ENCODE results near the gene SAMD11.
A peak's percentile ranks its signal among the peaks of the same experiment; 100 is the strongest.

Gene SAMD11

DNA sequence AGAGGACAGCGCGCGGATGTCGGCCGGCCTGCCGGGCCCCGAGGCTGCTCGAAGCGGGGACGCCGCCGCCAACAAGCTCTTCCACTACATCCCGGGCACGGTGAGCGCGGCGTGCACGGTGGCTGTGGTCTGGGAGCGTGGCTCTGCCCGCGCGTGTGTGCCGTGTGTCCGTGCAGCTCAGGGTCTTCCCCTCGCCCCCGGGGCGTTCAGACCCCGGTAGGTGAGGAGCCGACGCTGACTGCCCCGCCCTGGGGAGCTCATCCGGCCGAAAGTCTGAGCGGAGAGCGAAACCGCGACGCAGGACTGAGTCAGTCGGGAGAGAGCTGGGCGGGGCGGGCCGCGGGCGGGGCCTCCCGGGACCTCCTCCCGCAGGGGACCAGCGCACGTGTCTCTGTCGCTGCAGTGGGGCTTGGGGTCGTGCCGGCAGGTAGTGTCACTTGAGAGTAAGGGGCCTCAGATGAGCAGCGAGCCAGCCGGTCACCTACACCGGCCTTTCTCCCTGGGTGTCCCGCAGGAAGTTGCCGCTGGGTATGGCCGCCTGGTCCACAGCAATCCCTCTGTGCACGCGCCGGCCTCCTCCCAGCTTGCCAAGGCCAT lies 43.1 kb downstream of the SAMD11 start:
- no peaks in the 10 kb centered on the region for H3K9me3 ChIP-seq (ENCODE audit: low read length)
- H3K4me3 ChIP-seq (ENCODE audit: low read length), result peak overlapping the region; percentile 44
- peaks cover 61% of the 10 kb centered on the region for H3K27me3 ChIP-seq (ENCODE audit: insufficient read depth, low read length)
- peaks cover 12% of the 10 kb centered on the region for H3K36me3 ChIP-seq (ENCODE audit: insufficient read depth, low read length)
- H2AFZ ChIP-seq (ENCODE audit: low read depth, low read length), result peak overlapping the region; percentile 75
- peaks cover 6% of the 10 kb centered on the region for H3K4me1 ChIP-seq (ENCODE audit: insufficient read depth, low read length)

DNA sequence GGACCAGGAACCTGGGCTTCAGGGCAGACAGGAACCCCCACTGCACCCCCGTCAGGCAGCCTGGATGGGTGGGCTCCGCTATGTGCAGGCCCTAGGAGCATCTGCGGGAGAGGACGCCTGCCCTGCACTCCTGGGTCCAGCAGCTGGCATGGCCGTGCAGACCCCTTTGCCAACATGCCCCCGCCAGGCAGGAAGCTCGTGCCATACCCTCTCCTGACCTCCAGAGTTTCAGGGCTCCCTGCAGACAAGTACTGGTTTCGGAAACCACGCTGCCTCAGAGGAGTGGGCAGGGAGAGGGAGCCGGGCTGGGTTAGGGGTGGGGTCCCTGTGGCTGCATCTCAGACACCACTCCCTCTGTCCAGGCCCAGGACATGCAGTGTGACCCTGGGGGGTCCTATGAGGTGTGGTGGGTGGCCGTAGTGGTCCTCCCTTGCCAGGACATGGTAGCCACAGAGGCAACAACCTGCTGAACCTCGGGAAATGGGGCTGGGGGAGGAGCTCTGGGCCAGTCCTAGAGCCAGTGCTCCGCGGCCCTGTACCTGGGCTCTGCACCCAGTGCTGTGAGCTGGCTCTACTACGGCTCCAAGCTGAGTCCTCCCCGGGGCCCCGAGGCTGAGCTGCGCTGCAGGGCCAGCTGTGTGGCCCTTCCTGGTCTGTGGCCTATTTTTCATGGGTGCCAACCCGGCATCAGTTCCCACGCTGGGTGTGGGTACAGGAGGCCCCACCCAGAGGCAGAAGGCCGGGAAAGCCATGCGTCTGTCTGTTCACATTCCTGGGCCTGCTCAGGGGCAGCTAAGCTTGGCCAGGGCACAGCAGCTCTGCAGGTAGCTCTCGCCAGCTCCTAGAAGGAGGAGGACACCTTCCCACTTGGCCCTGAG lies 44.0 kb downstream of the SAMD11 start:
- H3K36me3 ChIP-seq (ENCODE audit: insufficient read depth, low read length), result peaks cover 4% of the 10 kb centered on the region
- H3K4me1 ChIP-seq (ENCODE audit: insufficient read depth, low read length), result peaks cover 6% of the 10 kb centered on the region
- H3K27me3 ChIP-seq (ENCODE audit: insufficient read depth, low read length), result peaks cover 67% of the 10 kb centered on the region
- H2AFZ ChIP-seq (ENCODE audit: low read depth, low read length), result no peak overlapping the region
- H3K9me3 ChIP-seq (ENCODE audit: low read length), result no peaks in the 10 kb centered on the region
- H3K4me3 ChIP-seq (ENCODE audit: low read length), result no peak overlapping the region

DNA sequence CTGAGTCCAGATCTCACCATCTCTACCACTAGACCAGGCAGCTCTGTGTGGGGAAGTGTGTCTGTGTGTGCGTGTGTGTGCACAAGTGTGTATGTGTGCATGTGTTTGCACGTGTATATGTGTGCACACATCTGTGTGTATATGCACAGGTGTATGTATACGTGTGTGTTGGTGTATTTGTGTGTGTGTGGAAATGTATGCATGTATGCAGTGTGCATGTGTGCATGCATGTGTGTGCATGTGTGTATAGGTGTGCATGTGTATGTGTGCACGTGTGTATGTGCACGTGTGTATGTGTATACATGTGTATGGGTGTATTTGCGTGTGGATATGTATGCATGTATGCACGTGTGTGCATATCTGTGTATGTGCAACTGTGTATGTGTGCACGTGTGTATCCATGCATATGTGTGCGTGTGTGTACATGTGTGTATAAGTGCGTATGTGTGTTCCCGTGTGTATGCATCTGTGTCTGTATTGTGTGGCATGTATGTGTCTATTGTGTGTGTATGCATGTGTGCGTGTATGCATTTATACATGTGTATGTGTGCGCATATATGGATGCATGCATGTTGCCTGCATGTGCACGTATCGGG lies 45.6 kb downstream of the SAMD11 start:
- H3K4me1 ChIP-seq (ENCODE audit: insufficient read depth, low read length), result peaks cover 11% of the 10 kb centered on the region
- peaks cover 3% of the 10 kb centered on the region for H3K36me3 ChIP-seq (ENCODE audit: insufficient read depth, low read length)
- H3K9me3 ChIP-seq (ENCODE audit: low read length), result no peaks in the 10 kb centered on the region
- no peak overlapping the region for H2AFZ ChIP-seq (ENCODE audit: low read depth, low read length)
- H3K27me3 ChIP-seq (ENCODE audit: insufficient read depth, low read length), result peaks cover 82% of the 10 kb centered on the region
- no peak overlapping the region for H3K4me3 ChIP-seq (ENCODE audit: low read length)

DNA sequence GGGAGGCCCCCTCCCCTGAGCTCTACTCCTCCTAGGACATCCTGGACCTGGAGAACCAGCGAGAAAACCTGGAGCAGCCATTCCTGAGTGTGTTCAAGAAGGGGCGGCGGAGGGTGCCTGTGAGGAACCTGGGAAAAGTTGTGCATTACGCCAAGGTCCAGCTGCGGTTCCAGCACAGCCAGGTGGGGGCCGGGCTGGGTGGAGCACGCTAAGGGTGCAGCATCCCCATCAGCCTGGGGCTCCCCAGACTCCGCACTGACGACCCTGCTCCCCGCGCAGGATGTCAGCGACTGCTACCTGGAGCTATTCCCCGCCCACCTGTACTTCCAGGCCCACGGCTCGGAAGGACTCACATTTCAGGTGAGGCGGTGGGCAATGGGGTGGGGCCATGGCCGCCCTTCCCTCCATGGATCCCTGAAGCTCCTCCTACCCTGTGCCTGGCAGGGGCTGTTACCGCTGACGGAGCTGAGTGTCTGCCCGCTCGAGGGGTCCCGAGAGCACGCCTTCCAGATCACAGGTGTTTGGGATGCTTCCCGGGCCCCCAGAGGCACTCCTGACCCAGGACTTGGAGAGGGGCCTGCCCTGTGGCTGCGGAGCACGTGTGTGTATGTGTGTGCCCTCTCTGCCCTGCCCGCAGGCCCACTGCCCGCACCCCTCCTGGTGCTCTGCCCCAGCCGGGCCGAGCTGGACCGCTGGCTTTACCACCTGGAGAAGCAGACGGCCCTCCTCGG lies 46.7 kb downstream of the SAMD11 start:
- peaks cover 11% of the 10 kb centered on the region for H3K4me1 ChIP-seq (ENCODE audit: insufficient read depth, low read length)
- peaks cover 92% of the 10 kb centered on the region for H3K27me3 ChIP-seq (ENCODE audit: insufficient read depth, low read length)
- no peaks in the 10 kb centered on the region for H3K9me3 ChIP-seq (ENCODE audit: low read length)
- no peak overlapping the region for H3K4me3 ChIP-seq (ENCODE audit: low read length)
- H2AFZ ChIP-seq (ENCODE audit: low read depth, low read length), result no peak overlapping the region
- no peaks in the 10 kb centered on the region for H3K36me3 ChIP-seq (ENCODE audit: insufficient read depth, low read length)

DNA sequence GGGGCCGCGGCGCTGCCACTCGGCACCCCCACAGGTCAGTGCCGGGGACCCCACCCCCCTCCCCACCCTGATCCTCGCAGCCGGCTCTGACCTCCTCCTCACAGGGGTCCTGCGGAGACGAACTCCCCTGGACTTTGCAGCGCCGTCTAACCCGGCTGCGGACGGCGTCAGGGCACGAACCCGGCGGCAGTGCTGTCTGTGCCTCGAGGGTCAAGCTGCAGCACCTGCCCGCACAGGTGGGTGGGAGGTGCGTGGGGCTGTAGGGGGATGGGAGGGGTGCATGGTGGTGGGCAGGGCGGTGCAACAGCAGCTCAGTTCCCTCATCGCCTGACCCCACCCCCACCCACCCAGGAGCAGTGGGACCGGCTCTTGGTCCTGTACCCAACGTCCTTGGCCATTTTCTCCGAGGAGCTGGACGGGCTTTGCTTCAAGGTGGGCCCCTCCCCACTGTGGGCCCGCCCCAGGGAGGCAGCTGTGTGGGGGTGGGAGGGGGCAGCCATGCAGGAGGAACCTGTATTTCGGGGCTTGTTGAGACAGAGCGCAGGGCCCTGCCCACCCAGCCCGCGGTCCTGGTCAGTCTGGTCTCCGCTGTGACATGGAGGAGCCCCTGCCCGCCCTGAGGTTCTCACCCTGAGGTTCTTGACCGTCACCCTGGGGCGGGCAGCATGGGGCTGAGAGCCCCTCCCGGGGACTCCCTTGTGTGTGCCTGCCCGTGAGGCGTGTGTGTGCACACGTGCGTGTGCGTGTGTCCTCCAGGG lies 47.4 kb downstream of the SAMD11 start:
- H3K4me3 ChIP-seq (ENCODE audit: low read length), result no peak overlapping the region
- no peak overlapping the region for H2AFZ ChIP-seq (ENCODE audit: low read depth, low read length)
- H3K36me3 ChIP-seq (ENCODE audit: insufficient read depth, low read length), result no peaks in the 10 kb centered on the region
- H3K9me3 ChIP-seq (ENCODE audit: low read length), result no peaks in the 10 kb centered on the region
- peaks cover 16% of the 10 kb centered on the region for H3K4me1 ChIP-seq (ENCODE audit: insufficient read depth, low read length)
- H3K27me3 ChIP-seq (ENCODE audit: insufficient read depth, low read length), result peaks cover 89% of the 10 kb centered on the region

DNA sequence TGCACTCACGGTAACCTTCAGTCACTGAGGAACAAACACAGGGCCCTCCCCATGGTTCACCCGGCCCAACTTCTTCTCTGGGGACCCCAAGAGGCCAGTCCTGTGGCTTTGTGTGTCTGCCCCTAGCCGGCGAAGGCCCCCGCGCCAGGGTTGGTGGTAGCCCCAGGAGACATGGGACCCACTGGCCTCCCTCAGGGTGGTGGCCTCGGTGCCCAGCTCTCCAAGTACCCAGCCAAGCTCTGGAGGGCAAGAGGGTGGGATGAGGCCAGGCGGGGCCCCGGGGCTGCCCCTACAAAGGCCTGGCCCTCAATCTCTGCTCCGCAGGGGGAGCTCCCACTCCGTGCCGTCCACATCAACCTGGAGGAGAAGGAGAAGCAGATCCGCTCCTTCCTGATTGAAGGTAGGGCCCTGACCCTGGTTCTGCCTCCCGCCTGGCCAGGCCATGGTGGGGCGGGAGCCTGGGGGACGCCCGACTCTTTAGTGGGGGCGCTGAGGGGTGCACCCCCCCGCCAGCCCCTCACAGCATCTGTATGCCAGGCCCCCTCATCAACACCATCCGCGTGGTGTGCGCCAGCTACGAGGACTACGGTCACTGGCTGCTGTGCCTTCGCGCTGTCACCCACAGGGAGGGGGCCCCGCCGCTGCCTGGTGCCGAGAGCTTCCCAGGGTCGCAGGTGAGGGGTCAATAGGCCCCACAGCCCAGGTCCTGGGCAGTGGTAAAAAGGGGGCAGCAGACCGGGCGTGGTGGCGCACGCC lies 48.2 kb downstream of the SAMD11 start:
- H3K4me1 ChIP-seq (ENCODE audit: insufficient read depth, low read length), result peaks cover 10% of the 10 kb centered on the region
- no peaks in the 10 kb centered on the region for H3K36me3 ChIP-seq (ENCODE audit: insufficient read depth, low read length)
- no peak overlapping the region for H2AFZ ChIP-seq (ENCODE audit: low read depth, low read length)
- H3K27me3 ChIP-seq (ENCODE audit: insufficient read depth, low read length), result peaks cover 82% of the 10 kb centered on the region
- no peak overlapping the region for H3K4me3 ChIP-seq (ENCODE audit: low read length)
- no peaks in the 10 kb centered on the region for H3K9me3 ChIP-seq (ENCODE audit: low read length)

DNA sequence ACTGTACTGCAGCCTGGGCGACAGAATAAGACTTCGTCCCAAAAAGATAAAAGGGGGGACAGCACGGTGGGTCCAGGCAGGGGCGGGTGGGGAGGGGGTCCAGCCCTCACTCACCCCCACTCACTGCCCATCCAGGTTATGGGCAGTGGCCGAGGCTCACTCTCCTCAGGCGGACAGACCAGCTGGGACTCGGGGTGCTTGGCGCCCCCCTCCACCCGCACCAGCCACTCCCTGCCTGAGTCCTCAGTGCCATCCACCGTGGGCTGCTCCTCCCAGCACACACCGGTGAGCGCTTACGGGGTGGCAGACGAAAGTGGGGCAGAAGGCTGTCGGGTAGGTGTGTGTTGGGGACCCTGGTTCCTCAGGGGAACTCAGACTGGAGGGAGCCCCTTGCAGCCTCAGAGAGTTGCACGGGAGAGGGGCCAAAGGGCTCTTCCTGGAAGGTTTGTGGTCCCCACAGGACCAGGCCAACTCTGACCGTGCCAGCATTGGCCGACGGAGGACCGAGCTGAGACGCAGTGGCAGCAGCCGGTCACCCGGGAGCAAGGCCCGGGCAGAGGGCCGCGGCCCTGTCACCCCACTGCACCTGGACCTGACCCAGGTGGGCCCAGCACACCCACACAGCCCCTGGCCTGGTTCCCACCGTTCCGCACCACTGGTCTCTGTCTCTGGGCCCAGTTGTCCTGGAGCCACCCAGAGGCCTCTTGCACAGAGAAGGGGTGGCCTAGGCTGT lies 49.2 kb downstream of the SAMD11 start:
- peaks cover 10% of the 10 kb centered on the region for H3K4me1 ChIP-seq (ENCODE audit: insufficient read depth, low read length)
- no peak overlapping the region for H3K4me3 ChIP-seq (ENCODE audit: low read length)
- peaks cover 72% of the 10 kb centered on the region for H3K27me3 ChIP-seq (ENCODE audit: insufficient read depth, low read length)
- no peak overlapping the region for H2AFZ ChIP-seq (ENCODE audit: low read depth, low read length)
- H3K36me3 ChIP-seq (ENCODE audit: insufficient read depth, low read length), result no peaks in the 10 kb centered on the region
- H3K9me3 ChIP-seq (ENCODE audit: low read length), result no peaks in the 10 kb centered on the region

DNA sequence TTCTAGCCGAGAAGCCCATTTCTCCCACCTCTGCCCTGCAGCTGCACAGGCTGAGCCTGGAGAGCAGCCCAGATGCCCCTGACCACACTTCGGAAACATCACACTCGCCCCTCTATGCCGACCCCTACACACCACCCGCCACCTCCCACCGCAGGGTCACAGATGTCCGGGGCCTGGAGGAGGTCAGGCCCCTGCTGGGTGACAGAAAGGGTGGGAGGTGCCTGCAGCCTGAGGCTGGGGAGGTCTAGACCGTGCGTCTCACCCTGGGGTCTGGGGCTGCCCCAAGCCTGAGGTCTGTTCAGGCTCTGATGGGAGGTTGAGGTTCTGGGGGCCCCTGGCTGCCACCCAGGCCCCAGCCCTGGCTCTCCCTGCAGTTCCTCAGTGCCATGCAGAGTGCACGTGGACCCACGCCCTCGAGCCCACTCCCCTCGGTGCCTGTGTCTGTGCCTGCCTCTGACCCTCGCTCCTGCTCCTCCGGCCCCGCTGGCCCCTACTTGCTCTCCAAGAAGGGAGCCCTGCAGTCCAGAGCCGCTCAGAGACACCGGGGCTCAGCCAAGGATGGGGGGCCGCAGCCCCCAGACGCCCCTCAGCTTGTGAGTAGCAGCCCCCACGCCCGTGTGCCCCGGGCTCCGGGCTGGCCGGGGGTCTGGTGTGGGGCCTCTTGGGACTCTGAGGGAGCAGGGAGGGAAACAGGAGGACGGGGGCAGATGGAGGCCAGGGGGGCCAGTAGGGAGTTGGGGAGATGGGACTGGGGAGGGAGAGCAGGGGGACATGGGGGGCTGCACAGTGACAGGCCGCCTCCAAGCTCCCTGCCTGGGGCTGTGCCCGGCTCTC lies 50.0 kb downstream of the SAMD11 start:
- Histone ChIP-seq H3K4me3 (ENCODE audit: low read length) (no peak overlapping the region), H3K36me3 (ENCODE audit: insufficient read depth, low read length) (no peaks in the 10 kb centered on the region), H3K4me1 (ENCODE audit: insufficient read depth, low read length) (peaks cover 10% of the 10 kb centered on the region), H3K9me3 (ENCODE audit: low read length) (peaks cover 2% of the 10 kb centered on the region), H2AFZ (ENCODE audit: low read depth, low read length) (no peak overlapping the region), H3K27me3 (ENCODE audit: insufficient read depth, low read length) (peaks cover 64% of the 10 kb centered on the region)

DNA sequence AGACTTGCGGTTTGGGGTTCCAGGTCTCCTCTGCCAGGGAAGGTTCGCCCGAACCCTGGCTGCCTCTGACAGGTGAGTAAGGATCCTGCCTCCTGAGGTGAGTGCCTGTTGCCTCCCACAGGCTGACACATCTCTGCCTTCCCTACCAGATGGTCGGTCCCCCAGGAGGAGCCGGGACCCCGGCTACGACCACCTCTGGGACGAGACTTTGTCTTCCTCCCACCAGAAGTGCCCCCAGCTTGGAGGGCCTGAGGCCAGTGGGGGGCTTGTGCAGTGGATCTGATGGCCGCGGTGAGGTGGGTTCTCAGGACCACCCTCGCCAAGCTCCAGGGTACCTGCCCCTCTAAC lies 50.5 kb downstream of the SAMD11 start:
- no peak overlapping the region for H3K4me3 ChIP-seq (ENCODE audit: low read length)

DNA sequence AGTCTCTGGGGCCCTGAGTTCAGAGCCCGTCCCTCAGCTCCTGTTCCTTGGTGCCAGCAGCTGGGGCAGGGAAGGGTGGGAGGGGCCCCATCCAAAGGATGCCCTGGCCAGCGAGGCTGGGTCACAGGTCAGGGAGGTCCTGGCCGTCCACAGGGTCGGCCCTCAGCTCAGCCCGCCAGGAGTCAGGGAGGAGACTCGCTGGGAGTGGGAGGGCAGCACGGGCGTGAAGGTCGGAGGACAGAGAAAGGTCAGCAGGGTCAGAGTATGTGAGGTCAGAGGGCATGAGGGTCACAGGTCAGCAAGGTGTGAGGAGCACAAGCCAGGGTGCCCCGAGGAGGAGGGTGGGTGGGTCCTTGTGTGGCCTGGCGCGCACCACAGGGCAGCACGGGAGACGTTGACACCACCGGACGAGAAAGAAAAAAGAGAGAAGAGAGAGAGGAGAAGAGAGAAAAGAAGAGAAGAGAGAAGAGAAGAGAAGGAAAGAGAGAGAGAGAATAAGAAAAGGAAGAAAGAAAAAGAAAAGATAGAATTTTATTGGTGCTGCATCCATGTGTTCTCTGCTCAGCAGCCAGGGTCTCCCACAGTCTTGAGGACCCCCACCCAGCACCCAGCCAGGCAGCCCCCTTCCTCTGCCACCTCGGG lies 51.1 kb downstream of the SAMD11 start:
- H3K27me3 ChIP-seq (ENCODE audit: insufficient read depth, low read length), result peaks cover 53% of the 10 kb centered on the region
- H3K9me3 ChIP-seq (ENCODE audit: low read length), result peaks cover 2% of the 10 kb centered on the region
- no peak overlapping the region for H3K4me3 ChIP-seq (ENCODE audit: low read length)

More for the DNA sequence above, 50.5 kb downstream of the SAMD11 start:
- Histone ChIP-seq H2AFZ (ENCODE audit: low read depth, low read length) (no peak overlapping the region), H3K4me1 (ENCODE audit: insufficient read depth, low read length) (peaks cover 10% of the 10 kb centered on the region), H3K9me3 (ENCODE audit: low read length) (peaks cover 2% of the 10 kb centered on the region), H3K27me3 (ENCODE audit: insufficient read depth, low read length) (peaks cover 58% of the 10 kb centered on the region), H3K36me3 (ENCODE audit: insufficient read depth, low read length) (no peaks in the 10 kb centered on the region)

DNA sequence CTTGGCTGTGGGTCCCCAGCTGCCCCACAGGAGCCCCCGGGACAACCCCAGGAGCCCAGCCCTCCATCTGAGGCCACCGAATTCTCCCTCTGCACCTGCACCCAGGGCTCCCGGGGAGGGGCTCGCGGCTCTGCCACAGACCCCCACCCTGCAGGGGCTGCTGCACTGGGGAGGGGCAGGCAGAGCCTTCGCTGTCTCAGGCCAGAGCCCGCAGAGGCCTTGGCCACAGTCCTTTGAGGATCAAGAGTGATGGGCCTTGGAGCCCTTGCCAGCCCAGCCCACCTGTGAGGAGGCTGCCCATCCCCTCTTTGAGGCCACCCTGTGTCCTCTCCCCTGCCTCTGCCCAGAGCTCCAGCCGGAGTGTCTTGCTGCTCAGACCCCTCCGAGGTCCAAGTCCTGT lies 51.6 kb downstream of the SAMD11 start:
- Histone ChIP-seq H3K9me3 (ENCODE audit: low read length) (peaks cover 4% of the 10 kb centered on the region), H3K4me3 (ENCODE audit: low read length) (no peak overlapping the region), H3K27me3 (ENCODE audit: insufficient read depth, low read length) (peaks cover 47% of the 10 kb centered on the region), H3K36me3 (ENCODE audit: insufficient read depth, low read length) (no peaks in the 10 kb centered on the region), H3K4me1 (ENCODE audit: insufficient read depth, low read length) (peaks cover 10% of the 10 kb centered on the region), H2AFZ (ENCODE audit: low read depth, low read length) (no peak overlapping the region)

More for the DNA sequence above, 51.1 kb downstream of the SAMD11 start:
- H2AFZ ChIP-seq (ENCODE audit: low read depth, low read length), result no peak overlapping the region
- H3K4me1 ChIP-seq (ENCODE audit: insufficient read depth, low read length), result peaks cover 10% of the 10 kb centered on the region
- no peaks in the 10 kb centered on the region for H3K36me3 ChIP-seq (ENCODE audit: insufficient read depth, low read length)

Data from neuron (in vitro differentiated cells).